ENCODE results near the gene ISYNA1. TPM values are rescaled to one million over a fixed set of nuclear protein-coding genes. Genes with fewer than 3 reads are reported as not detected.

Gene ISYNA1
- total and polyA plus RNA-seq, 2 of the 13 experiments (the other 11 are each of a cell fraction or from before 2014, with no cell fraction given) = 29.6 to 48.5 TPM

GRCh38 chr19:18396471-18397241, 41.3 kb downstream of the ISYNA1 start (continued):
- TF ChIP-seq, protein P1, sequence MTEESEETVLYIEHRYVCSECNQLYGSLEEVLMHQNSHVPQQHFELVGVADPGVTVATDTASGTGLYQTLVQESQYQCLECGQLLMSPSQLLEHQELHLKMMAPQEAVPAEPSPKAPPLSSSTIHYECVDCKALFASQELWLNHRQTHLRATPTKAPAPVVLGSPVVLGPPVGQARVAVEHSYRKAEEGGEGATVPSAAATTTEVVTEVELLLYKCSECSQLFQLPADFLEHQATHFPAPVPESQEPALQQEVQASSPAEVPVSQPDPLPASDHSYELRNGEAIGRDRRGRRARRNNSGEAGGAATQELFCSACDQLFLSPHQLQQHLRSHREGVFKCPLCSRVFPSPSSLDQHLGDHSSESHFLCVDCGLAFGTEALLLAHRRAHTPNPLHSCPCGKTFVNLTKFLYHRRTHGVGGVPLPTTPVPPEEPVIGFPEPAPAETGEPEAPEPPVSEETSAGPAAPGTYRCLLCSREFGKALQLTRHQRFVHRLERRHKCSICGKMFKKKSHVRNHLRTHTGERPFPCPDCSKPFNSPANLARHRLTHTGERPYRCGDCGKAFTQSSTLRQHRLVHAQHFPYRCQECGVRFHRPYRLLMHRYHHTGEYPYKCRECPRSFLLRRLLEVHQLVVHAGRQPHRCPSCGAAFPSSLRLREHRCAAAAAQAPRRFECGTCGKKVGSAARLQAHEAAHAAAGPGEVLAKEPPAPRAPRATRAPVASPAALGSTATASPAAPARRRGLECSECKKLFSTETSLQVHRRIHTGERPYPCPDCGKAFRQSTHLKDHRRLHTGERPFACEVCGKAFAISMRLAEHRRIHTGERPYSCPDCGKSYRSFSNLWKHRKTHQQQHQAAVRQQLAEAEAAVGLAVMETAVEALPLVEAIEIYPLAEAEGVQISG (CRISPR knock-in tag; IDR thresholded peaks at IDR 0.05) = peak; percentile 59; the same call in 1 of the 2 replicates
- TF ChIP-seq ZNF552 (CRISPR knock-in tag; IDR thresholded peaks at IDR 0.05; ENCODE audit: borderline replicate concordance) = peak; percentile 83; the same call in 1 of the 2 replicates
- no peak for TF ChIP-seq ZNF614 (CRISPR knock-in tag; IDR thresholded peaks at IDR 0.05; ENCODE audit: borderline replicate concordance)
- TF ChIP-seq, protein P2, sequence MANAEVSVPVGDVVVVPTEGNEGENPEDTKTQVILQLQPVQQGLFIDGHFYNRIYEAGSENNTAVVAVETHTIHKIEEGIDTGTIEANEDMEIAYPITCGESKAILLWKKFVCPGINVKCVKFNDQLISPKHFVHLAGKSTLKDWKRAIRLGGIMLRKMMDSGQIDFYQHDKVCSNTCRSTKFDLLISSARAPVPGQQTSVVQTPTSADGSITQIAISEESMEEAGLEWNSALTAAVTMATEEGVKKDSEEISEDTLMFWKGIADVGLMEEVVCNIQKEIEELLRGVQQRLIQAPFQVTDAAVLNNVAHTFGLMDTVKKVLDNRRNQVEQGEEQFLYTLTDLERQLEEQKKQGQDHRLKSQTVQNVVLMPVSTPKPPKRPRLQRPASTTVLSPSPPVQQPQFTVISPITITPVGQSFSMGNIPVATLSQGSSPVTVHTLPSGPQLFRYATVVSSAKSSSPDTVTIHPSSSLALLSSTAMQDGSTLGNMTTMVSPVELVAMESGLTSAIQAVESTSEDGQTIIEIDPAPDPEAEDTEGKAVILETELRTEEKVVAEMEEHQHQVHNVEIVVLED (CRISPR knock-in tag; IDR thresholded peaks at IDR 0.05; ENCODE audit: borderline replicate concordance) = no peak
- no peak for TF ChIP-seq ZNF550 (CRISPR knock-in tag; IDR thresholded peaks at IDR 0.05; ENCODE audit: borderline replicate concordance)
- TF ChIP-seq, protein P3, sequence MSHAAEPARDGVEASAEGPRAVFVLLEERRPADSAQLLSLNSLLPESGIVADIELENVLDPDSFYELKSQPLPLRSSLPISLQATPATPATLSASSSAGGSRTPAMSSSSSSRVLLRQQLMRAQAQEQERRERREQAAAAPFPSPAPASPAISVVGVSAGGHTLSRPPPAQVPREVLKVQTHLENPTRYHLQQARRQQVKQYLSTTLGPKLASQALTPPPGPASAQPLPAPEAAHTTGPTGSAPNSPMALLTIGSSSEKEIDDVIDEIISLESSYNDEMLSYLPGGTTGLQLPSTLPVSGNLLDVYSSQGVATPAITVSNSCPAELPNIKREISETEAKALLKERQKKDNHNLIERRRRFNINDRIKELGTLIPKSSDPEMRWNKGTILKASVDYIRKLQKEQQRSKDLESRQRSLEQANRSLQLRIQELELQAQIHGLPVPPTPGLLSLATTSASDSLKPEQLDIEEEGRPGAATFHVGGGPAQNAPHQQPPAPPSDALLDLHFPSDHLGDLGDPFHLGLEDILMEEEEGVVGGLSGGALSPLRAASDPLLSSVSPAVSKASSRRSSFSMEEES (CRISPR knock-in tag; IDR thresholded peaks at IDR 0.05) = no peak; the same call in 1 of the 2 replicates
- TF ChIP-seq GTF2F1 (IDR thresholded peaks at IDR 0.05; ENCODE audit: low read length) = no peak
- no peak for TF ChIP-seq HNRNPK (IDR thresholded peaks at IDR 0.05; ENCODE audit: low read depth, low read length, poor library complexity, severe bottlenecking)
- TF ChIP-seq ZNF766 (CRISPR knock-in tag; IDR thresholded peaks at IDR 0.05; ENCODE audit: borderline replicate concordance) = no peak
- TF ChIP-seq U2AF2 (IDR thresholded peaks at IDR 0.05; ENCODE audit: low read depth, low read length) = no peak
- peak; percentile 80 for TF ChIP-seq TMF1 (CRISPR knock-in tag; IDR thresholded peaks at IDR 0.05; ENCODE audit: low read depth)
- TF ChIP-seq, protein P4, sequence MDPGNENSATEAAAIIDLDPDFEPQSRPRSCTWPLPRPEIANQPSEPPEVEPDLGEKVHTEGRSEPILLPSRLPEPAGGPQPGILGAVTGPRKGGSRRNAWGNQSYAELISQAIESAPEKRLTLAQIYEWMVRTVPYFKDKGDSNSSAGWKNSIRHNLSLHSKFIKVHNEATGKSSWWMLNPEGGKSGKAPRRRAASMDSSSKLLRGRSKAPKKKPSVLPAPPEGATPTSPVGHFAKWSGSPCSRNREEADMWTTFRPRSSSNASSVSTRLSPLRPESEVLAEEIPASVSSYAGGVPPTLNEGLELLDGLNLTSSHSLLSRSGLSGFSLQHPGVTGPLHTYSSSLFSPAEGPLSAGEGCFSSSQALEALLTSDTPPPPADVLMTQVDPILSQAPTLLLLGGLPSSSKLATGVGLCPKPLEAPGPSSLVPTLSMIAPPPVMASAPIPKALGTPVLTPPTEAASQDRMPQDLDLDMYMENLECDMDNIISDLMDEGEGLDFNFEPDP (CRISPR knock-in tag; conservative IDR thresholded peaks at IDR 0.05) = no peak
- TF ChIP-seq ZNF124 (CRISPR knock-in tag; IDR thresholded peaks at IDR 0.05) = no peak
- no peak for TF ChIP-seq BRCA1 (CRISPR knock-in tag; IDR thresholded peaks at IDR 0.05)
- no peak for TF ChIP-seq CC2D1A (CRISPR knock-in tag; IDR thresholded peaks at IDR 0.05)
- peak; percentile 90 for TF ChIP-seq RARA (CRISPR knock-in tag; IDR thresholded peaks at IDR 0.05)
- no peak for TF ChIP-seq MLLT10 (CRISPR knock-in tag; IDR thresholded peaks at IDR 0.05)
- TF ChIP-seq RFX1 (IDR thresholded peaks at IDR 0.05) = peak; percentile 37; the same call in 1 of the 2 replicates
- peak; percentile 39 to 86; a peak in 3 of 4 replicates for TF ChIP-seq NR2F1 (CRISPR knock-in tag; IDR thresholded peaks at IDR 0.05)
- TF ChIP-seq RAD51 (IDR thresholded peaks at IDR 0.05; ENCODE audit: borderline replicate concordance) = no peak
- peak; percentile 55; the same call in 1 of the 2 replicates for TF ChIP-seq TARDBP (CRISPR knock-in tag; IDR thresholded peaks at IDR 0.05)
- no peak for TF ChIP-seq ASH2L (IDR thresholded peaks at IDR 0.05; ENCODE audit: insufficient read length, low read depth, low read length)
- no peak for TF ChIP-seq AKAP8 (CRISPR knock-in tag; IDR thresholded peaks at IDR 0.05)
